HCT116 (cell line): ENCODE results near the gene METTL13. TPM values are rescaled to one million over a fixed set of nuclear protein-coding genes. Genes with fewer than 3 reads are reported as not detected.

ENCODE experiments used
- ATAC-seq: fragments of 200-7000 bp; cut with Tn5 transposase; 2 replicates; pipeline ENCODE4 v1.9.1; 2020; ENCODE audit warnings: mild to moderate bottlenecking, moderate library complexity
- BruUV-seq: library from RNA; stranded (reverse); fragments of 400-500 nt; replicated peaks from 2 replicates; lab custom pipeline; 2021; lab: Mats Ljungman, UMichigan
- CTCF ChIA-PET: fragments of 300-600 bp; sonication (Branson Sonifier 250); formaldehyde crosslinking; loops from one replicate; lab custom pipeline; 2021; ENCODE audit warnings: antibody characterized with exemption; lab: Charles Lee
- POLR2A ChIA-PET: fragments of 300-600, 350-600 bp; sonication (Branson Sonifier 250); formaldehyde crosslinking; loops from one replicate; lab custom pipeline; 2021; ENCODE audit warnings: antibody characterized with exemption; lab: Charles Lee
- RAD21 ChIA-PET, 2 experiments: fragments of 300-600 bp; sonication (Branson Sonifier 250); formaldehyde crosslinking; loops; one replicate each; lab custom pipeline; 2023; ENCODE audit warnings: low total read pairs in 2 of 2; ENCODE audit not compliant: uncharacterized antibody in 2 of 2, unreplicated experiment in 2 of 2, low non-redundant PET in 1 of 2; lab: Charles Lee
- DNase-seq: peaks from one replicate; pipeline ENCODE4 v3.0.0-alpha.2; 2010; ENCODE audit warnings: low read depth, low spot score
- H2AFZ ChIP-seq: fragments of 200-600 bp; shearing (Covaris generic), sonication (generic); 2 replicates; pipeline ENCODE4 v1.6.1; 2017; ENCODE audit warnings: low read depth, mixed run types, mixed read lengths, antibody characterized with exemption, low read length; ENCODE audit not compliant: poor library complexity, severe bottlenecking
- H3K27ac ChIP-seq: 2 replicates; pipeline ENCODE4 v1.5.1; 2012; ENCODE audit warnings: low read depth, low read length
- H3K27me3 ChIP-seq: fragments of 200-600 bp; sonication (generic); 2 replicates; pipeline ENCODE4 v1.6.1; 2016; ENCODE audit warnings: mixed run types, low read length, mixed read lengths; ENCODE audit not compliant: insufficient read depth
- H3K36me3 ChIP-seq, 2 experiments: fragments of 200-500 bp in 1 of 2; fragments of 200-600 bp in 1 of 2; sonication (Bioruptor generic) in 1 of 2; sonication (generic) in 1 of 2; 2 replicates each; pipeline versions ENCODE4 v1.5.1 to v1.6.1; 2014 to 2016; ENCODE audit warnings: low read length in 2 of 2, inconsistent platforms in 1 of 2, mixed read lengths in 1 of 2, mixed run types in 1 of 2; ENCODE audit not compliant: insufficient read depth in 2 of 2, control insufficient read depth in 1 of 2
- H3K4me1 ChIP-seq, 2 experiments: fragments of 200-600 bp in 1 of 2; sonication (generic) in 1 of 2; 2 replicates each; pipeline versions ENCODE4 v1.5.1 to v1.6.1; 2012 to 2017; ENCODE audit warnings: low read length in 2 of 2, inconsistent platforms in 1 of 2, mild to moderate bottlenecking in 1 of 2, mixed read lengths in 1 of 2, mixed run types in 1 of 2, moderate library complexity in 1 of 2; ENCODE audit not compliant: insufficient read depth in 2 of 2, control insufficient read depth in 1 of 2
- H3K4me2 ChIP-seq: fragments of 200-600 bp; sonication (generic); 2 replicates; pipeline ENCODE4 v1.6.1; 2017; ENCODE audit warnings: mixed run types, low read length, mixed read lengths
- H3K4me3 ChIP-seq, 2 experiments: fragments of 200-600 bp in 1 of 2; sonication (generic) in 1 of 2; replicated peaks in 1 of 2; 2 replicates each; pipeline ENCODE4 v1.5.1; 2011 to 2016; ENCODE audit warnings: low read length in 2 of 2, control low read depth in 1 of 2, low read depth in 1 of 2, mild to moderate bottlenecking in 1 of 2, mixed read lengths in 1 of 2, mixed run types in 1 of 2
- H3K79me2 ChIP-seq: fragments of 200-600 bp; sonication (generic); 2 replicates; pipeline ENCODE4 v1.6.1; 2017; ENCODE audit warnings: mild to moderate bottlenecking, mixed run types, low read length, moderate library complexity, mixed read lengths; ENCODE audit not compliant: insufficient read depth
- H3K9ac ChIP-seq: fragments of 200-600 bp; sonication (generic); 2 replicates; pipeline ENCODE4 v1.6.1; 2016; ENCODE audit warnings: low read length, mixed read lengths
- H3K9me2 ChIP-seq: fragments of 200-600 bp; sonication (generic), shearing (Covaris generic); 2 replicates; pipeline ENCODE4 v1.6.1; 2017; ENCODE audit warnings: mixed run types, mild to moderate bottlenecking, moderate library complexity; ENCODE audit not compliant: insufficient read depth
- H3K9me3 ChIP-seq, 2 experiments: fragments of 200-500 bp in 1 of 2; fragments of 200-600 bp in 1 of 2; sonication (Bioruptor generic) in 1 of 2; sonication (generic) in 1 of 2; 2 replicates each; pipeline ENCODE4 v1.6.1; 2014 to 2017; ENCODE audit warnings: low read length in 2 of 2, mixed read lengths in 2 of 2, inconsistent platforms in 1 of 2, low read depth in 1 of 2, mild to moderate bottlenecking in 1 of 2, mixed run types in 1 of 2, moderate library complexity in 1 of 2; ENCODE audit not compliant: control insufficient read depth in 1 of 2, insufficient read depth in 1 of 2
- H4K20me1 ChIP-seq: fragments of 200-600 bp; sonication (generic), shearing (Covaris generic); 2 replicates; pipeline ENCODE4 v1.6.1; 2017; ENCODE audit warnings: mixed run types, mild to moderate bottlenecking, moderate library complexity; ENCODE audit not compliant: insufficient read depth
- CEBPB ChIP-seq: IDR thresholded peaks from 2 replicates; pipeline ENCODE4 v1.6.1; 2012; ENCODE audit warnings: low read depth
- ELF1 ChIP-seq: IDR thresholded peaks from 2 replicates; pipeline ENCODE4 v1.6.1; 2012; ENCODE audit warnings: low read depth, borderline replicate concordance
- EZH2 ChIP-seq: fragments of 200-600 bp; sonication (generic); IDR thresholded peaks from 2 replicates; pipeline ENCODE4 v1.6.1; 2017; ENCODE audit warnings: antibody characterized with exemption, mixed run types
- EZH2phosphoT487 ChIP-seq: fragments of 200-600 bp; IDR thresholded peaks from 2 replicates; pipeline ENCODE4 v1.6.1; 2018; ENCODE audit warnings: antibody characterized with exemption, borderline replicate concordance
- JUND ChIP-seq: IDR thresholded peaks from 2 replicates; pipeline ENCODE4 v1.6.1; 2012
- RAD21 ChIP-seq: IDR thresholded peaks from 2 replicates; pipeline ENCODE4 v1.6.1; 2012; ENCODE audit warnings: low read depth, mild to moderate bottlenecking
- SIN3A ChIP-seq: IDR thresholded peaks from 2 replicates; pipeline ENCODE4 v1.6.1; 2012; ENCODE audit warnings: low read depth
- SP1 ChIP-seq: IDR thresholded peaks from 2 replicates; pipeline ENCODE4 v1.6.1; 2012; ENCODE audit warnings: low read depth
- TCF7L2 ChIP-seq: IDR thresholded peaks from 2 replicates; pipeline ENCODE4 v1.7.0; 2011; ENCODE audit warnings: borderline replicate concordance, inconsistent platforms; ENCODE audit not compliant: insufficient read depth, insufficient read length; ENCODE audit errors: extremely low read depth
- ZFX ChIP-seq: fragments of 450-650 bp; IDR thresholded peaks from 2 replicates; pipeline ENCODE4 v1.6.1; 2017
- intact Hi-C: fragments of 100-400 bp; cut with micrococcal nuclease; formaldehyde crosslinking; loops from 2 replicates; pipeline ENCODE4 v1.10.0; 2022
- total RNA-seq: library from RNA; stranded (reverse); gene quantifications from one replicate; pipeline ENCODE4 v1.2.1, GENCODE V29; 2021; ENCODE audit not compliant: unreplicated experiment
- TF ChIP-seq, protein P1 (sequence below): IDR thresholded peaks from 2 replicates; pipeline ENCODE4 v1.6.1; 2011; ENCODE audit warnings: mild to moderate bottlenecking, low read length, moderate library complexity; ENCODE audit not compliant: insufficient replicate concordance; ENCODE audit errors: extremely low read depth
- TF ChIP-seq, protein P2 (sequence below): IDR thresholded peaks from 2 replicates; pipeline ENCODE4 v1.6.1; 2012
- TF ChIP-seq, protein P3 (sequence below): IDR thresholded peaks from 2 replicates; pipeline ENCODE4 v1.6.1; 2012; ENCODE audit warnings: low read depth

The METTL13 gene
- total RNA-seq, 1 experiment from 2014 or later: 33.9 TPM

DNA sequence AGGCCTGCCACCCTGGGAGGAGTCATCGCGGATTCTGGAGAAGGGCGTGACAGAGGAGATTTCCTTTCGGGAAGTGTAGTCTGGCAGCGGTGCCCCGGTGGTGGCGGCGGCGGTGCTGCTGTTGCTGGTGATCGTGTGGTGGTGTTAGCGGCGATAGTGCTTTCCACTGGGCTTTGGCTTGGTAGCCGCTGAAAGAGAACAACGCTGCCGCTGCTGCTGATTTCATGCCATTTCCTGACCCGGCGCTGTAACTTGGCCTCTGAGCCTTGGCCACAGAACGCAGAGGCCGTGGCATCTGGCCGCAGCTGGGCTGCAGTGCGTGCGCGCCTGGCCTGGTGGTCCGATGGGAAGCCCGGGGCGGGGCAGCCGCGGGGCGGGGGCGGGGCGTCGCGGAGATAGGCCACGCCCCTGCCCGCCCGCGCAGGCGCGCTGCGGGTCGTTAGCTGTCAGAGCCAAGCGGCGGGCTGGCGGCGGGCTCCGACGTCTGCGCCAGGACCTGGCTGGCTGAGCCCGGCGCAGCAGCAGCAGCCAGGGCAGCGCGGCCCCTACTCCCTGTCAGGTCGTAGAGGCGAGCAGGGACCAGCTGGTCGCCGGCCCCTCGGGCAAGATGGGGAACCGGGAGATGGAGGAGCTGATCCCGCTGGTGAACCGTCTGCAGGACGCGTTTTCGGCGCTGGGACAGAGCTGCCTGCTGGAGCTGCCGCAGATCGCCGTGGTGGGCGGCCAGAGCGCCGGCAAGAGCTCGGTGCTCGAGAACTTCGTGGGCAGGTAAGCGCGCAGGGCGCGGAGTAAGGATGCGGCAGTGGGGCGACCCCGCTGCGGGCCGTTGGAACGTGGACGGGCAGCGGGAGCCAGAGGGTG lies 59.8 kb downstream of the METTL13 start, which contains the start of gene DNM3 (continued):
- TF ChIP-seq, protein P1, sequence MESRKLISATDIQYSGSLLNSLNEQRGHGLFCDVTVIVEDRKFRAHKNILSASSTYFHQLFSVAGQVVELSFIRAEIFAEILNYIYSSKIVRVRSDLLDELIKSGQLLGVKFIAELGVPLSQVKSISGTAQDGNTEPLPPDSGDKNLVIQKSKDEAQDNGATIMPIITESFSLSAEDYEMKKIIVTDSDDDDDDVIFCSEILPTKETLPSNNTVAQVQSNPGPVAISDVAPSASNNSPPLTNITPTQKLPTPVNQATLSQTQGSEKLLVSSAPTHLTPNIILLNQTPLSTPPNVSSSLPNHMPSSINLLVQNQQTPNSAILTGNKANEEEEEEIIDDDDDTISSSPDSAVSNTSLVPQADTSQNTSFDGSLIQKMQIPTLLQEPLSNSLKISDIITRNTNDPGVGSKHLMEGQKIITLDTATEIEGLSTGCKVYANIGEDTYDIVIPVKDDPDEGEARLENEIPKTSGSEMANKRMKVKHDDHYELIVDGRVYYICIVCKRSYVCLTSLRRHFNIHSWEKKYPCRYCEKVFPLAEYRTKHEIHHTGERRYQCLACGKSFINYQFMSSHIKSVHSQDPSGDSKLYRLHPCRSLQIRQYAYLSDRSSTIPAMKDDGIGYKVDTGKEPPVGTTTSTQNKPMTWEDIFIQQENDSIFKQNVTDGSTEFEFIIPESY: no peak
- TF ChIP-seq EZH2: no peak
- no peak for TF ChIP-seq SP1
- no peak for TF ChIP-seq RAD21
- TF ChIP-seq, protein P2, sequence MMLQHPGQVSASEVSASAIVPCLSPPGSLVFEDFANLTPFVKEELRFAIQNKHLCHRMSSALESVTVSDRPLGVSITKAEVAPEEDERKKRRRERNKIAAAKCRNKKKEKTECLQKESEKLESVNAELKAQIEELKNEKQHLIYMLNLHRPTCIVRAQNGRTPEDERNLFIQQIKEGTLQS: no peak

DNA sequence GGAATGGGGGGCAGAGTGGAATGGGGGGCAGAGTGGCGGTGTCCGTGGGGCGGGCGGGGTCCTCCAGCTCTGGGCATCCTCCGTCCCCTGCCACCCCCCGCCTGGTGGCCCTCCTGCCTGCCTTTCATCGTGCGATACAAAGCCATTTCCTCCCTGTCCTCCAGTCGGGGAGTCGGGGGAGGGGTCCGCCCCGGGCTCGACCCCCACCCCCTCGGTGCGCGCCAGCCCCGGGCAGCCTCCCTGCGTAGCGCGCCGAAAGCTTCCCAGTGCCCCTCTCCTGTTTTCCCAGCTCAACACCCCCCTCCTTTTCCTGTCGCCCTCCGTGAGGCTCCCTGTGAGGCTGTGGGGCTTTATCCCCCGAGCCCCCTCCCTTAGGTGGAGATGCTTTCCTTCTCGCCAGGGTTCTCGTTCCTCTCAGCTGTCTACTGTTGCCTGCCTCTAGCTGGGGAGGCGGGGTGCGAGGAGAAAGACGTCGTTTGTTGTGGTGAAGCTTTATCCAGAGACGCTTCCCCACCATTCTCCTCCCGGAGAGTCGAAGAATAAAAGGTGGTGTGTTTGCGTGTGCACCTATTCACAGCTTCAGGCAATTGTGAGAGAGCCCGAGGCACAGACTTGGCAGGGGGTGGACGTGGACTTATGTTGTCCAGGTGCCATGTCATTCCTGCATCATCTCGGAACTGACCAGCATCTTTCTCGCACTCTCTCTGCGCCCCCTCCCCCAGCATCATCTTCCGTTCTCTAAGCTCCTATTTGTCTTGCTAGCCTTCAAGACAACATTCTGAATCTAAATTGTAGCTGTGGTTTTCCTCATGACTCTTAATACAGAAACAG lies 60.7 kb downstream of the METTL13 start:
- 0 out of 2 replicates have a peak, but pooled peaks cover 4% of the 10 kb centered on the region for H3K27me3 ChIP-seq
- CTCF ChIA-PET: interaction anchor here (1.0 to 1.2 kb wide), 2 partner anchors 41 to 140 kb away, joined by 3 to 5 read pairs; no protein-coding TSS in a partner anchor
- TF ChIP-seq ZFX (no peak), EZH2phosphoT487 (no peak), SIN3A (no peak), CEBPB (no peak), ELF1 (no peak), TCF7L2 (no peak), JUND (no peak)
- TF ChIP-seq, protein P3, sequence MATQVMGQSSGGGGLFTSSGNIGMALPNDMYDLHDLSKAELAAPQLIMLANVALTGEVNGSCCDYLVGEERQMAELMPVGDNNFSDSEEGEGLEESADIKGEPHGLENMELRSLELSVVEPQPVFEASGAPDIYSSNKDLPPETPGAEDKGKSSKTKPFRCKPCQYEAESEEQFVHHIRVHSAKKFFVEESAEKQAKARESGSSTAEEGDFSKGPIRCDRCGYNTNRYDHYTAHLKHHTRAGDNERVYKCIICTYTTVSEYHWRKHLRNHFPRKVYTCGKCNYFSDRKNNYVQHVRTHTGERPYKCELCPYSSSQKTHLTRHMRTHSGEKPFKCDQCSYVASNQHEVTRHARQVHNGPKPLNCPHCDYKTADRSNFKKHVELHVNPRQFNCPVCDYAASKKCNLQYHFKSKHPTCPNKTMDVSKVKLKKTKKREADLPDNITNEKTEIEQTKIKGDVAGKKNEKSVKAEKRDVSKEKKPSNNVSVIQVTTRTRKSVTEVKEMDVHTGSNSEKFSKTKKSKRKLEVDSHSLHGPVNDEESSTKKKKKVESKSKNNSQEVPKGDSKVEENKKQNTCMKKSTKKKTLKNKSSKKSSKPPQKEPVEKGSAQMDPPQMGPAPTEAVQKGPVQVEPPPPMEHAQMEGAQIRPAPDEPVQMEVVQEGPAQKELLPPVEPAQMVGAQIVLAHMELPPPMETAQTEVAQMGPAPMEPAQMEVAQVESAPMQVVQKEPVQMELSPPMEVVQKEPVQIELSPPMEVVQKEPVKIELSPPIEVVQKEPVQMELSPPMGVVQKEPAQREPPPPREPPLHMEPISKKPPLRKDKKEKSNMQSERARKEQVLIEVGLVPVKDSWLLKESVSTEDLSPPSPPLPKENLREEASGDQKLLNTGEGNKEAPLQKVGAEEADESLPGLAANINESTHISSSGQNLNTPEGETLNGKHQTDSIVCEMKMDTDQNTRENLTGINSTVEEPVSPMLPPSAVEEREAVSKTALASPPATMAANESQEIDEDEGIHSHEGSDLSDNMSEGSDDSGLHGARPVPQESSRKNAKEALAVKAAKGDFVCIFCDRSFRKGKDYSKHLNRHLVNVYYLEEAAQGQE: no peak
- TF ChIP-seq, protein P1: no peak

More for the DNA sequence above, 60.7 kb downstream of the METTL13 start:
- ChIA-PET RAD21 (interaction anchor here in 1 of 2 experiments (1.2 kb wide), 1 partner anchor 142 kb away, joined by 3 read pairs; no protein-coding TSS in a partner anchor), POLR2A (interaction anchor here (1.1 kb wide), 1 partner anchor 11 kb away, joined by 3 read pairs; no protein-coding TSS in a partner anchor)
- intact Hi-C loops: no loop called here
- no TSS peak for BruUV-seq
- Histone ChIP-seq H3K9me3 (no peaks in the 10 kb centered on the region), H3K9ac (peak overlapping the region; percentile 46), H3K36me3 (no peaks in the 10 kb centered on the region), H3K79me2 (no peaks in the 10 kb centered on the region), H3K27ac (no peak overlapping the region; the same call in 1 of the 2 replicates), H4K20me1 (no peaks in the 10 kb centered on the region), H3K4me2 (peak overlapping the region; percentile 84), H3K4me3 (peak overlapping the region; percentile 58 to 61), H3K9me2 (no peaks in the 10 kb centered on the region), H3K4me1 (peaks cover 0 to 18% of the 10 kb centered on the region in 2 experiments; a peak in 2 of 4 replicates), H2AFZ (no peak overlapping the region)
- no peak for ATAC-seq
- no peak for DNase-seq
